NCI-H2227 (cell line): ENCODE results near the gene SETD1B.
"Not testable (repeated sequence)": the region's sequence is repeated elsewhere in the genome, so short reads cannot be mapped to it uniquely, and the experiment has no call there.

ENCODE experiments used
- DNase-seq: peaks from one replicate; lab custom pipeline; 2025; ENCODE audit not compliant: unreplicated experiment; lab: John Stamatoyannopoulos, UW

The SETD1B gene

GRCh38 chr12:121779422-121779895, 24.4 kb upstream of the SETD1B start:
- DNase-seq, result no peak

DNA sequence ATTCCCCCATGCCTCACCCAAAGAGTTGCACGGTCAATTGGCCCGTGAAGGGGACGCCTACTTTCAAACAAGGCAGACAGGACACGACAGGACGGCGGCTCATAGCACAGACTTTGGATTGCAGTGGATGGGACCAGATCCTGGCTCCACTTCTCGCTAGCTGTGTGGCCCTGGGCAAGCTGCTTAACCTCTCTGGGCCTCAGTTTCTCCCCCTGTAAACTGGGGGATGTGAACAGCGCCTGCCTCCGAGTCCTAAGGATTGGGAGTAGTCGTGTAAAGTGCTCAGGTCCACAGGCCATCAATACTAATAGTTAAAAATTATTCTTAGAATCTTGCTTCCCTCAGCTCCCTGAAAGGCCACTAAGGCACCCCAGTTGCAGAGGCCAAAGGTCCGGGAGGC, 23.4 kb upstream of the SETD1B start:
- DNase-seq, result no peak

- DNase-seq, result no peak
Measured at GRCh38 chr12:121781484-121781997, 22.3 kb upstream of the SETD1B start.

GRCh38 chr12:121781998-121782979, 21.5 kb upstream of the SETD1B start:
- no peak for DNase-seq

- no peak for DNase-seq
Measured at GRCh38 chr12:121783766-121784165, 20.0 kb upstream of the SETD1B start.

- DNase-seq, result no peak
Measured at GRCh38 chr12:121784460-121784859, 19.3 kb upstream of the SETD1B start.

DNA sequence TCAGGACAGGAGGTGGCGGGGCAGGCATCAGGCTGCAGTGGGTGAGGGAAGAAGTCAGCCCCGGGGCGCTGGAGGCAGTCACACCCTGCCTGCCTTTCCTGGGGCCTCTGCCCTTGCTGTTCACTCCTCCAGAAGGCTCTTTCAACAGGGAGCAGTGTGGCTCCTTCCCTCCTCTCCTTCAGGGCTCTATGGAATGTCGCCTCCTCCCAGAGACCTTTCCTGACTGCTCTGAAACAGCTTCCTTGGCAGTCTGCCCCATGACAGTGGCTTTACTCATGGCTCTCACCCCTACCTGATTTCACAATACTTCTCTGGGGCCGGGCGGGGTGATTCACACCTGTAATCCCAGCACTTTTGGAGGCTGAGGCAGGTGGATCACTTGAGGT, 17.4 kb upstream of the SETD1B start:
- no peak for DNase-seq

- no peak for DNase-seq
Measured at GRCh38 chr12:121787063-121788025, 16.5 kb upstream of the SETD1B start.

DNA sequence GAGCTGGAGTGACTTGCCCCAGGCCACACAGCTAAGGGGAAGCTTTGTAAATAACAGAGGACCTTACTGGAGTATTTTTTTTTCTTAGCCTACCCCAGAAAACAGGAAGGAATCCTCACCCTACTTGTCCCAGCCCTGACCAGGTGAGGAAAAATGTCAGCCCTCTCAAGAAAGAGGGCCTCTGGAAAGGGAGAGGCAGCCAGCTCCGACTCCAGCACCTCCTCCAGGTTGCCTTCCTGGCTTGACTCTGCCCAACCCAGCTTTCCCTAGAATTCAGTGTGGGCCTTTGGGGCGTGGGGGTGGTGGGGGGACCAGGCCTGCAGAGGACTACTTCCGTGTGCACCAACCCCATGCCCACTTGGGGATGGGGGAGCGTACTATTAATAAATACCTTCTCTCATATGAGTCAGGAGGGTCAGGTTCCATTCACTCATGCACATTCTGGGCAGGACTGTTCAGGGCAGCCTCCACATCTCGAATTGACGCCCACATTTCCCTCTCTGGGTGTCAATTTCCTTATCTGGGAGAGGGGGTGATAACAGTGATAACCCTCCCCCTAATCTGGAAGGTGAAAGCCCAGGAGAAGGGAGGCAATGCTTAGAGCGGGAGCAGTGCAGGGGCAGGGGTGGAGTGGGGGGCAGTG, 15.5 kb upstream of the SETD1B start:
- DNase-seq, result no peak

- no peak for DNase-seq
Measured at GRCh38 chr12:121789233-121789781, 14.5 kb upstream of the SETD1B start.

- no peak for DNase-seq
Measured at GRCh38 chr12:121789800-121790728, 13.7 kb upstream of the SETD1B start.

DNA sequence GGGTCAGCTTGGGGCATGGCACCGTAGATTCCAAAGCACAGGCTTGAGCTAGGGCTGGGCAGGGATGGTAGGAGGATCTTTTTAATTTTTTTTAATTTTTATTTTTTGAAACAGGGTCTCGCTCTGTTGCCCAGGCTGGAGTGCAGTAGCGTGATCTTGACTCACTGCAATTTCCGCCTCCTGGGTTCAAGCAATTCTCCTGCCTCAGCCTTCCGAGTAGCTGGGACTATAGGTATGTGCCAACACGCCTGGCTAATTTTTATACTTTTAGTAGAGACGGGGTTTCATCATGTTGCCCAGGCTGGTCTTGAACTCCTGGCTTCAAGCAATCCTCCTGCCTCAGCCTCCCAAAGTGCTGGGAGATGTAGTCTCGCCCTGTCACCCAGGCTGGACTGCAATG, 13.0 kb upstream of the SETD1B start:
- not testable (repeated sequence) for DNase-seq

- DNase-seq, result no peak
Measured at GRCh38 chr12:121791671-121792551, 11.9 kb upstream of the SETD1B start.

DNA sequence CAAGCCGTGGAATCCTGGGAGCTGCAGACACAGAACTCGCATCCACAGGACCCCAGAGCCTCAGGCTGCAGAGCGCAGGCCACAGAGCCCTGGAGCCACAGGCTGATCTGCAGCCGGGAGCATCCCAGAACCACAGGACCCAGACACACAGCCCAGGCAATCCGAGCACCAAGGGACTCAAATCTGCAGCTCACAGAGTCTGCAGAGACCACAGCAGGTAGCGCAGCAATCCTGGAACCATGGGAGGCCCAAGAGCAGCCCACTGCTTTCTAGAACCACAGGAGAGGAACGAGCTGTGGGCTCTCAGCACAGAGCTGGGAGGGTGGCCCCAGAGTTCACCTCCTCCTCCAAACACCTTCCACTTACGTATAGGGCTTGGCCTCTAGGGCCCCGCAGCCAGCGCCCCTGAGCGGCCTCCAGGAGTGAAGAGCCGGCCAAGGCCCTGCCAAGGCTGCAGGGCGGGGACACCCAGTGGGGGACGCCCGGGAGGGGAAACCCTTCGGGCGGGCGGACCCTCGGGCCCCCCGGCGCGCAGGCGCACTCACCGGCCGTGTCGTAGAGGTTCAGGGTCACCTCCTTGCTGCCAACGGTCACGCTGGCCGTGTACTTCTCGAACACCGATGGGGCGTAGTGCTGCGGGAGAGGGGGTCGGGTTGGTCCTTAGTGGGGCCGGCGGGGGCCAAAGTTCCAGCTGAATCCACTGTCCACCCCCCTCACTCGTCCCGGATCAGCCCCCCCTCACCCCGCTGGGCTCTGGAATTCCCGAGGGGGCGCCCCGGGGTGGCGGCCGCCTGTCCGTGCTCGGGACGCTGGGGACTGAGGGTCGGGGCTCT, 11.0 kb upstream of the SETD1B start:
- no peak for DNase-seq

DNA sequence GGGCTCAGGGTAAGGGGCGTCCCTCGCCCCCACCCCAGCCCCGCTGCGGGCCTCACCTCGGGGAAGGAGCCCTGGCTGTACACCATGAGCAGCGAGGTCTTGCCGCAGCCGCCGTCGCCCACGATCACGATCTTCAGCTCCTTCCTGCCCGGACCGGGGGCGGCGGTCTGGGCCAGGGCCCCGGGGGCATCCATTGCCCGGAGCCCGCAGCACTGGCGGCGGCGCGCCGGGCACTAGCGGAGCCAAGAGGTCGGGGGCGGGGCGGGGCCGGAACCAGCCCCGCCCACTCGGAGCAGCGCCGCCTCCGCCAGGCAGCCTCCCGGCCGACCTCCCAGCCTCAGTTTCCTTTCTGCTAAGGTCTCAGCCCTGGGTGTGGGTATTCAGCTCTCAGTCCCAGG, 10.4 kb upstream of the SETD1B start, which contains the start of gene RHOF:
Gene RHOF, minus strand, starts transcription at position 249 of the 398 bp plus-strand sequence. Its CDS starts 55 bp downstream, at position 194.
- no peak for DNase-seq

- peak; percentile 92 for DNase-seq
Measured at GRCh38 chr12:121793838-121794533, 9.8 kb upstream of the SETD1B start.

GRCh38 chr12:121794534-121795033, 9.2 kb upstream of the SETD1B start:
- no peak for DNase-seq
